ENCODE data around the gene ENOX1. TPM values are rescaled to one million over a fixed set of nuclear protein-coding genes. Genes with fewer than 3 reads are reported as not detected.

ENOX1 gene
- total and polyA plus RNA-seq, 9 of the 15 experiments (the other 6 are each of a cell fraction or from before 2014, with no cell fraction given) = not detected

DNA sequence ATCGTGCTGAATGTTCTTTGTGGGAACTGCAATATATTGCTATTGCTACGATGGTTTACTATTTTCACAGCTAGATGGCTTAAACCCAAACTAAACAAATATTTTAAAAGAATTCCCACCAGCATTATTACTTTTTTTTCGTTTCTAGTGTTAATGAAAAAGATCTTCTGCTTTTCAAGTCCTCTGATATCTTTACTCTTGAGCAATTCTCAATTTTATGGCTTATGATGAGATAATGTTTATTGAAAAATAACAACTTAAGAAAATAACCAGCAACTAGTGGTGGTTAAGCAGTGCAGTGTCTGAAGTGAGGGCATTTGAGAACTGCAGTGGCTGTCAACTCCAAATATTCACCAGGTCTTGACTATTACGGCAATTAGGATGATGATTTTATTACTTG, 360.4 kb downstream of the ENOX1 start:
- POLR2A ChIA-PET = no interaction called here
- no TSS peak for BruUV-seq (replicated peaks)

More for the DNA sequence above, 360.4 kb downstream of the ENOX1 start:
- Histone ChIP-seq H3K4me2 (ENCODE audit: insufficient read depth, low read length) (no peak overlapping the region), H3K9me1 (ENCODE audit: control insufficient read depth, insufficient read depth, low read length) (no peaks in the 10 kb centered on the region), H3K4me3 (no peak overlapping the region), H3K9me3 (replicated peaks; ENCODE audit: control insufficient read depth, insufficient read depth, low read depth, low read length) (no peaks in the 10 kb centered on the region), H2AFZ (ENCODE audit: low read depth, low read length) (no peak overlapping the region), H3K79me2 (ENCODE audit: control insufficient read depth, insufficient read depth, low read length) (no peaks in the 10 kb centered on the region), H3K9ac (ENCODE audit: insufficient read depth in 1 of 2, low read depth in 2 of 2, low read length in 2 of 2) (no peak overlapping the region), H3K36me3 (ENCODE audit: control insufficient read depth, insufficient read depth, low read length) (no peaks in the 10 kb centered on the region), H3K4me1 (replicated peaks in 1 of 2; ENCODE audit: control insufficient read depth in 2 of 2, insufficient read depth in 2 of 2, low read length in 2 of 2) (no peaks in the 10 kb centered on the region), H3K27ac (ENCODE audit: extremely low read depth, low read depth, low read length) (no peak overlapping the region), H3K27me3 (ENCODE audit: control insufficient read depth in 2 of 2, insufficient read depth in 2 of 2, low read length in 2 of 2) (no peaks in the 10 kb centered on the region), H4K20me1 (replicated peaks; ENCODE audit: control insufficient read depth, insufficient read depth, low read length) (no peaks in the 10 kb centered on the region)
- CTCF ChIA-PET (ENCODE audit: low intra/inter-chr PET ratio) = no interaction called here
- in situ Hi-C loops (cut with MboI) (no loop called here), intact Hi-C loops (cut with micrococcal nuclease) (no loop called here)
- no peak for FAIRE-seq
- WGBS (ENCODE audit: insufficient coverage, low coverage, missing lambda C conversion rate) = 0% methylated on average over 4 of the region's 4 CpGs
- TF ChIP-seq XRCC4 (IDR thresholded peaks at IDR 0.05; ENCODE audit: extremely low read depth, insufficient read depth, insufficient read length) (no peak), RBM34 (IDR thresholded peaks at IDR 0.05; ENCODE audit: borderline replicate concordance, insufficient read depth, low read length) (no peak), ILK (tag; IDR thresholded peaks at IDR 0.05; ENCODE audit: borderline replicate concordance, low read depth) (no peak), RBBP5 (IDR thresholded peaks at IDR 0.05; ENCODE audit: borderline replicate concordance, insufficient read depth, low read length, poor library complexity, severe bottlenecking) (no peak), ELF2 (CRISPR knock-in tag; IDR thresholded peaks at IDR 0.05) (no peak)
- TF ChIP-seq, protein P1, sequence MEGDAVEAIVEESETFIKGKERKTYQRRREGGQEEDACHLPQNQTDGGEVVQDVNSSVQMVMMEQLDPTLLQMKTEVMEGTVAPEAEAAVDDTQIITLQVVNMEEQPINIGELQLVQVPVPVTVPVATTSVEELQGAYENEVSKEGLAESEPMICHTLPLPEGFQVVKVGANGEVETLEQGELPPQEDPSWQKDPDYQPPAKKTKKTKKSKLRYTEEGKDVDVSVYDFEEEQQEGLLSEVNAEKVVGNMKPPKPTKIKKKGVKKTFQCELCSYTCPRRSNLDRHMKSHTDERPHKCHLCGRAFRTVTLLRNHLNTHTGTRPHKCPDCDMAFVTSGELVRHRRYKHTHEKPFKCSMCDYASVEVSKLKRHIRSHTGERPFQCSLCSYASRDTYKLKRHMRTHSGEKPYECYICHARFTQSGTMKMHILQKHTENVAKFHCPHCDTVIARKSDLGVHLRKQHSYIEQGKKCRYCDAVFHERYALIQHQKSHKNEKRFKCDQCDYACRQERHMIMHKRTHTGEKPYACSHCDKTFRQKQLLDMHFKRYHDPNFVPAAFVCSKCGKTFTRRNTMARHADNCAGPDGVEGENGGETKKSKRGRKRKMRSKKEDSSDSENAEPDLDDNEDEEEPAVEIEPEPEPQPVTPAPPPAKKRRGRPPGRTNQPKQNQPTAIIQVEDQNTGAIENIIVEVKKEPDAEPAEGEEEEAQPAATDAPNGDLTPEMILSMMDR (IDR thresholded peaks at IDR 0.05 in 2 of 3, conservative IDR thresholded peaks at IDR 0.05 in 1 of 3; ENCODE audit: insufficient read depth in 2 of 3, low read depth in 1 of 3, low read length in 3 of 3) = no peak
- TF ChIP-seq, protein P2, sequence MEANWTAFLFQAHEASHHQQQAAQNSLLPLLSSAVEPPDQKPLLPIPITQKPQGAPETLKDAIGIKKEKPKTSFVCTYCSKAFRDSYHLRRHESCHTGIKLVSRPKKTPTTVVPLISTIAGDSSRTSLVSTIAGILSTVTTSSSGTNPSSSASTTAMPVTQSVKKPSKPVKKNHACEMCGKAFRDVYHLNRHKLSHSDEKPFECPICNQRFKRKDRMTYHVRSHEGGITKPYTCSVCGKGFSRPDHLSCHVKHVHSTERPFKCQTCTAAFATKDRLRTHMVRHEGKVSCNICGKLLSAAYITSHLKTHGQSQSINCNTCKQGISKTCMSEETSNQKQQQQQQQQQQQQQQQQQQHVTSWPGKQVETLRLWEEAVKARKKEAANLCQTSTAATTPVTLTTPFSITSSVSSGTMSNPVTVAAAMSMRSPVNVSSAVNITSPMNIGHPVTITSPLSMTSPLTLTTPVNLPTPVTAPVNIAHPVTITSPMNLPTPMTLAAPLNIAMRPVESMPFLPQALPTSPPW (CRISPR knock-in tag; IDR thresholded peaks at IDR 0.05) = no peak
- TF ChIP-seq, protein P3, sequence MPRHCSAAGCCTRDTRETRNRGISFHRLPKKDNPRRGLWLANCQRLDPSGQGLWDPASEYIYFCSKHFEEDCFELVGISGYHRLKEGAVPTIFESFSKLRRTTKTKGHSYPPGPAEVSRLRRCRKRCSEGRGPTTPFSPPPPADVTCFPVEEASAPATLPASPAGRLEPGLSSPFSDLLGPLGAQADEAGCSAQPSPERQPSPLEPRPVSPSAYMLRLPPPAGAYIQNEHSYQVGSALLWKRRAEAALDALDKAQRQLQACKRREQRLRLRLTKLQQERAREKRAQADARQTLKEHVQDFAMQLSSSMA (CRISPR knock-in tag; IDR thresholded peaks at IDR 0.05) = no peak
- TF ChIP-seq, protein P4, sequence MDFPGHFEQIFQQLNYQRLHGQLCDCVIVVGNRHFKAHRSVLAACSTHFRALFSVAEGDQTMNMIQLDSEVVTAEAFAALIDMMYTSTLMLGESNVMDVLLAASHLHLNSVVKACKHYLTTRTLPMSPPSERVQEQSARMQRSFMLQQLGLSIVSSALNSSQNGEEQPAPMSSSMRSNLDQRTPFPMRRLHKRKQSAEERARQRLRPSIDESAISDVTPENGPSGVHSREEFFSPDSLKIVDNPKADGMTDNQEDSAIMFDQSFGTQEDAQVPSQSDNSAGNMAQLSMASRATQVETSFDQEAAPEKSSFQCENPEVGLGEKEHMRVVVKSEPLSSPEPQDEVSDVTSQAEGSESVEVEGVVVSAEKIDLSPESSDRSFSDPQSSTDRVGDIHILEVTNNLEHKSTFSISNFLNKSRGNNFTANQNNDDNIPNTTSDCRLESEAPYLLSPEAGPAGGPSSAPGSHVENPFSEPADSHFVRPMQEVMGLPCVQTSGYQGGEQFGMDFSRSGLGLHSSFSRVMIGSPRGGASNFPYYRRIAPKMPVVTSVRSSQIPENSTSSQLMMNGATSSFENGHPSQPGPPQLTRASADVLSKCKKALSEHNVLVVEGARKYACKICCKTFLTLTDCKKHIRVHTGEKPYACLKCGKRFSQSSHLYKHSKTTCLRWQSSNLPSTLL (IDR thresholded peaks at IDR 0.05) = no peak
- ATAC-seq = no peak
- DNase-seq (ENCODE audit: extremely low read depth in 1 of 4, low spot score in 3 of 4) = no peak
